SU-DHL-6 (cell line): ENCODE results near the gene NUP50.

Experiments used
- H2AFZ ChIP-seq: fragments of 200-600 bp; sonication (generic); 2 replicates; pipeline ENCODE4 v1.6.1; 2014; ENCODE audit warnings: low read depth, mild to moderate bottlenecking, moderate library complexity, mixed read lengths, antibody characterized with exemption, low read length; ENCODE audit not compliant: severe bottlenecking
- H3F3A ChIP-seq: fragments of 200-600 bp; shearing (Covaris generic); 2 replicates; pipeline ENCODE4 v1.6.0; 2016; ENCODE audit warnings: antibody characterized with exemption, mild to moderate bottlenecking; ENCODE audit not compliant: insufficient read depth
- H3K27ac ChIP-seq: fragments of 200-600 bp; sonication (generic); 2 replicates; pipeline ENCODE4 v1.5.1; 2016; ENCODE audit warnings: low read depth, mild to moderate bottlenecking, low read length, moderate library complexity, mixed read lengths
- H3K27me3 ChIP-seq: fragments of 200-600 bp; sonication (generic), shearing (Covaris generic); 2 replicates; pipeline ENCODE4 v1.6.0; 2014; ENCODE audit warnings: mild to moderate bottlenecking, low read length
- H3K36me3 ChIP-seq: fragments of 200-600 bp; sonication (generic); 2 replicates; pipeline ENCODE4 v1.6.1; 2014; ENCODE audit warnings: mild to moderate bottlenecking, low read length, mixed read lengths
- H3K4me2 ChIP-seq: fragments of 300-600, 200-600 bp; shearing (Covaris generic), sonication (generic); 2 replicates; pipeline ENCODE4 v1.6.0; 2014; ENCODE audit warnings: low read length, low read depth, mild to moderate bottlenecking; ENCODE audit not compliant: poor library complexity, severe bottlenecking
- H3K4me3 ChIP-seq: fragments of 200-600 bp; sonication (generic); 2 replicates; pipeline ENCODE4 v1.5.1; 2014; ENCODE audit warnings: antibody characterized with exemption, low read length, mild to moderate bottlenecking, mixed read lengths; ENCODE audit not compliant: insufficient read depth, poor library complexity, severe bottlenecking
- H3K79me2 ChIP-seq: fragments of 200-600 bp; sonication (generic); 2 replicates; pipeline ENCODE4 v1.6.1; 2014; ENCODE audit warnings: mild to moderate bottlenecking, low read length, moderate library complexity; ENCODE audit not compliant: insufficient read depth
- H3K9ac ChIP-seq: fragments of 200-600 bp; sonication (generic); 2 replicates; pipeline ENCODE4 v1.7.0; 2014; ENCODE audit warnings: mild to moderate bottlenecking, low read length
- H3K9me2 ChIP-seq: fragments of 200-600 bp; sonication (generic); replicated peaks from 2 replicates; pipeline ENCODE4 v1.6.1; 2014; ENCODE audit warnings: low read length; ENCODE audit not compliant: insufficient read depth
- H3K9me3 ChIP-seq: fragments of 200-600 bp; sonication (generic); 2 replicates; pipeline ENCODE4 v1.6.1; 2014; ENCODE audit warnings: low read length, mixed read lengths; ENCODE audit not compliant: insufficient read depth
- H4K20me1 ChIP-seq: fragments of 200-600 bp; sonication (generic); 2 replicates; pipeline ENCODE4 v1.6.1; 2014; ENCODE audit warnings: low read depth, mild to moderate bottlenecking, antibody characterized with exemption, low read length, moderate library complexity, mixed read lengths
- CTCF ChIP-seq: fragments of 200-600 bp; sonication (generic); IDR thresholded peaks from one replicate; pipeline ENCODE4 v1.5.1; 2017; ENCODE audit warnings: antibody characterized with exemption, mild to moderate bottlenecking, low read length, moderate library complexity; ENCODE audit not compliant: insufficient read depth, poor library complexity, severe bottlenecking
- EZH2phosphoT487 ChIP-seq: fragments of 200-600 bp; sonication (generic), shearing (Covaris generic); conservative IDR thresholded peaks from 2 replicates; pipeline ENCODE4 v1.6.1; 2018; ENCODE audit warnings: mild to moderate bottlenecking, antibody characterized with exemption, low read length, moderate library complexity, mixed read lengths

Gene NUP50

GRCh38 chr22:45166932-45167331 is 3.2 kb downstream of the NUP50 start:
- H3K9ac ChIP-seq: no peak overlapping the region
- H3K9me3 ChIP-seq: no peaks in the 10 kb centered on the region
- H3K27ac ChIP-seq: no peak overlapping the region

GRCh38 chr22:45169591-45170466 is 6.1 kb downstream of the NUP50 start:
- peaks cover 8% of the 10 kb centered on the region; the same call in 1 of the 2 replicates for H4K20me1 ChIP-seq
- H3K27me3 ChIP-seq: no peaks in the 10 kb centered on the region
- no peaks in the 10 kb centered on the region for H3K9me3 ChIP-seq
- H3K36me3 ChIP-seq: peaks cover 64% of the 10 kb centered on the region
- peaks cover 91% of the 10 kb centered on the region for H3K79me2 ChIP-seq
- no peak overlapping the region for H3K27ac ChIP-seq
- H3K9ac ChIP-seq: no peak overlapping the region
- no peak overlapping the region for H3K4me3 ChIP-seq
- no peaks in the 10 kb centered on the region for H3K9me2 ChIP-seq
- H3F3A ChIP-seq: 0 out of 2 replicates have a peak, but pooled peaks cover 4% of the 10 kb centered on the region
- TF ChIP-seq EZH2phosphoT487 (no peak), CTCF (no peak)
- no peak overlapping the region for H3K4me2 ChIP-seq
- no peak overlapping the region for H2AFZ ChIP-seq

More at GRCh38 chr22:45166932-45167331, 3.2 kb downstream of the NUP50 start:
- H3K9me2 ChIP-seq: no peaks in the 10 kb centered on the region
- peaks cover 39% of the 10 kb centered on the region for H3K36me3 ChIP-seq
- no peaks in the 10 kb centered on the region for H3F3A ChIP-seq
- peaks cover 8% of the 10 kb centered on the region; the same call in 1 of the 2 replicates for H4K20me1 ChIP-seq
- no peak overlapping the region for H2AFZ ChIP-seq
- peaks cover 90% of the 10 kb centered on the region for H3K79me2 ChIP-seq
- H3K4me2 ChIP-seq: no peak overlapping the region
- TF ChIP-seq EZH2phosphoT487 (no peak), CTCF (no peak)
- H3K27me3 ChIP-seq: no peaks in the 10 kb centered on the region
- H3K4me3 ChIP-seq: no peak overlapping the region

GRCh38 chr22:45171830-45172229 is 8.1 kb downstream of the NUP50 start:
- peaks cover 90% of the 10 kb centered on the region for H3K79me2 ChIP-seq
- H3K9me3 ChIP-seq: no peaks in the 10 kb centered on the region
- TF ChIP-seq CTCF (no peak), EZH2phosphoT487 (no peak)
- H4K20me1 ChIP-seq: peaks cover 9% of the 10 kb centered on the region; the same call in 1 of the 2 replicates
- no peaks in the 10 kb centered on the region for H3K27me3 ChIP-seq
- no peak overlapping the region for H3K27ac ChIP-seq
- H3K4me3 ChIP-seq: no peak overlapping the region
- no peak overlapping the region for H3K9ac ChIP-seq
- H2AFZ ChIP-seq: no peak overlapping the region
- H3K36me3 ChIP-seq: peaks cover 74% of the 10 kb centered on the region
- no peak overlapping the region for H3K4me2 ChIP-seq
- H3F3A ChIP-seq: 0 out of 2 replicates have a peak, but pooled peaks cover 4% of the 10 kb centered on the region
- H3K9me2 ChIP-seq: no peaks in the 10 kb centered on the region
